Measurements from ENCODE around the gene NTN5.
"Not testable (repeated sequence)": the region's sequence is repeated elsewhere in the genome, so short reads cannot be mapped to it uniquely, and the experiment has no call there.

- TF ChIP-seq, protein P1, sequence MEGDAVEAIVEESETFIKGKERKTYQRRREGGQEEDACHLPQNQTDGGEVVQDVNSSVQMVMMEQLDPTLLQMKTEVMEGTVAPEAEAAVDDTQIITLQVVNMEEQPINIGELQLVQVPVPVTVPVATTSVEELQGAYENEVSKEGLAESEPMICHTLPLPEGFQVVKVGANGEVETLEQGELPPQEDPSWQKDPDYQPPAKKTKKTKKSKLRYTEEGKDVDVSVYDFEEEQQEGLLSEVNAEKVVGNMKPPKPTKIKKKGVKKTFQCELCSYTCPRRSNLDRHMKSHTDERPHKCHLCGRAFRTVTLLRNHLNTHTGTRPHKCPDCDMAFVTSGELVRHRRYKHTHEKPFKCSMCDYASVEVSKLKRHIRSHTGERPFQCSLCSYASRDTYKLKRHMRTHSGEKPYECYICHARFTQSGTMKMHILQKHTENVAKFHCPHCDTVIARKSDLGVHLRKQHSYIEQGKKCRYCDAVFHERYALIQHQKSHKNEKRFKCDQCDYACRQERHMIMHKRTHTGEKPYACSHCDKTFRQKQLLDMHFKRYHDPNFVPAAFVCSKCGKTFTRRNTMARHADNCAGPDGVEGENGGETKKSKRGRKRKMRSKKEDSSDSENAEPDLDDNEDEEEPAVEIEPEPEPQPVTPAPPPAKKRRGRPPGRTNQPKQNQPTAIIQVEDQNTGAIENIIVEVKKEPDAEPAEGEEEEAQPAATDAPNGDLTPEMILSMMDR (IDR thresholded peaks at IDR 0.05 in 8 of 11, conservative IDR thresholded peaks at IDR 0.05 in 3 of 11): not testable (repeated sequence)
- not testable (repeated sequence) for TF ChIP-seq POLR2AphosphoS5 (IDR thresholded peaks at IDR 0.05)
Measured at GRCh38 chr19:48657828-48658227, 15.0 kb downstream of the NTN5 start.
